Fibroblast of skin of left quadriceps (primary cell): ENCODE measurements around the gene PIGK.
"Not testable (repeated sequence)": the region's sequence is repeated elsewhere in the genome, so short reads cannot be mapped to it uniquely, and the experiment has no call there.

ENCODE experiments used
- DNase-seq, 2 experiments: peaks; one replicate each; pipeline ENCODE4 v3.0.0-alpha.2; 2013; ENCODE audit warnings: low read depth in 2 of 2

Gene PIGK

DNA sequence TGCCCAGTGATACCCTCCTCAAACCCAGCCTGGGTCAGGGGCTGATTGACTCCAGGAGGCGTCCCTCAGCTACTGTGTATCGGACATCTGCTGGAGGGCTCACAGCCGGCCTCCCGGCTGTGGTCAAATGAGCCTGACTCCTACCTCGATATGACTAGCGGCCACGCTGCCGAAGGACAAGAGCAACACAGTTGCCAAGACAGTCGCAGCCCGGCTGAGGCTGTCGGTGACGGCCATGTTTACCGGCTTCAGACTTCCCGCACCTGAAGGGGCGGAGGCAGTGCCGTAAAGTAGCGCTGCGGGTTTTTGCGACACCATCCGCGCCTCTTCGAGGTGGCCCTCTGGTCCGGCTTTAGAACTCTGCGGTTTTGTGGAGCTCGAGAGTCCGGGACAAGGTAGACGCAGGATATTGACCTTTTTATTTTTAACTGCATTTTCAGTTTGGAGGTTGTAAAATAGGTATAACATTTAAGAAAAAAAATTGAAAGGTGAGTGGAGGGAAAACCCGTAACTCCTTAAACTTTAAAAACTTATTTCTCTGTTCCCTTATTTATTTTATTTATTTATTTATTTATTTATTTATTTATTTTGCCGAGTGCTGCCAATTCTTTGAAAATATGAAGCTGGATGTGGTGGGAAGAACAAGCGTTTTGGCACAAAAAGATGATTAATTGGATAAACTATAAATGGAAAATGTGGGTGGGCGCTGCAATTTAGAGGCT lies at the start of gene PIGK:
Gene PIGK (minus strand): TSS at position 265 of the 722 bp plus-strand sequence. CDS start 28 bp downstream, at position 237.
- peak; percentile 56 to 58 for DNase-seq

- no peak for DNase-seq
Measured at GRCh38 chr1:77267035-77267434, 47.8 kb upstream of the PIGK start.

GRCh38 chr1:77265180-77265579 lies 46.0 kb upstream of the PIGK start:
- DNase-seq: no peak

DNA sequence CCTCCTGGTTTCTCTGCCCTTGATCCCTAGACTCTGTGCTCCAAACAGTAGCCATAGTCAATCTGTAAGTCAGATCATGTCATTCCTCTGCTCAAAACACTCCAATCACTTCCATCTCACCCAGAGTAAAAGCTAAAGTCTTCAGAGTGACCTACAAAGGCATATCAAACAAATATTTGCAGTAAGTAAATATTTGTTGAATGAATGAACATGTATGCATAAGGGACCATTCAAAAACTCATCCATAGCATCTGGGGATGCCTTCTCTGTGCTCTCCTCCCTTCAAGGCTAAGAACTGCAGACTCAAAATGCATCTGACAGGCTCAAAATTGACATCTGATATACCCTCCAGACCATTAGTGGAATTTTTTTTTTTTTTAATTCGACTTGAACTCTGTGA lies 44.5 kb upstream of the PIGK start:
- DNase-seq: no peak

- DNase-seq: no peak
Measured at GRCh38 chr1:77253211-77253610, 34.0 kb upstream of the PIGK start.

DNA sequence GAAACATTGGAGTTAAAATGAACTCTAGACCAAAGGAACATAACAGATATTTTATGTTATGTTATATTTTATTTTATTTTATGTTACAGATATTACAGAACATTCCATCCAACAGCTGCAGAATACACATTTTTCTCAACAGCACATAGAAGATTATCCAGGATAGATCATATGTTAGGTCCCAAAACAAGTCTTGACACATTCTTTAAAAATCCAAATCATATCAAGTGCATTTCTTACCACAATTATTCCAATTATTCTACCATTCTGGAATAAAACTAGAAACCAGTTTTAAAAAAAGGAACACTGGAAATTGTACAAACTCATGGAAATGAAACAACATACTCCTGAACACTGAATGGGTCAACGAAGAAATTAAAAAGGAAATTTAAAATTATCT lies 30.9 kb upstream of the PIGK start:
- DNase-seq: no peak

DNA sequence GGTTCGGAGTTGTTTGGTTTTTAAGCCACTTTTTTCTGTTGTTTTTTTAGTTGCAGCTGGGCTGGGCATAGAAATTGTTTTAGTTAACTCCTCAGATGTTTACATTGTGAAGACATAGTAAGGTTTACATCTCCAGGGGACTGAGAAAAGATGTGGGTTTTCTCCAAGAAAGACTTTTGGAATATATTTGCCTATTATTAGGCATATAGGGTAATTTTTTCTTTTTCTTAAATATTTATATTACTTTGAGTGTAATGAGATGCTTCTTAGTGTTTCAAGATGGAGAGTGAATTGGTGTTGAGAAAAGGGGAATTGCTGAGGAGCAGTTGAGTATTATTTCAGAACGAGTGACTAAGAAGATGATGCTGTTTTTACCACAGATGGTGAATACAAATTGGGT lies 26.6 kb upstream of the PIGK start:
- no peak for DNase-seq

- DNase-seq: no peak
Measured at GRCh38 chr1:77239311-77239710, 20.1 kb upstream of the PIGK start.

DNA sequence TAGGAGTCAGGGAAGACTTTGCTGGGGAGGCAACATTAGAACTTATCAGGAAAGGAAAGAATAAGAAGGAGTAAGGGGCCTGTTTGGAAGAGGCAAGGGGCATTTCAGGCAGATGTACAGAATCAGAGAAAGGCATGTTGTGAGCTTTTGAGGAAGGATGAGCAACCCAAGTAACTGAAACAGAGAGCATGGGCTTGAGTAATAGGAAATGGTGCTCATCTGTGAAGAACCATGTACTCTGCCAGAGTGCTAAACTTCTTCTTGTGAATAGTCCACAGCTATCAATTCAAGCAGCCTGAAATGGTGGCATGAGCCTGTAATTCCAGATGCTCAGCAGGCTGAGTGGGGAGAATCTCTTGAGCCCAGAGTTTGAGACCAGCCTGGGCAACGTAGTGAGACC lies 19.2 kb upstream of the PIGK start:
- no peak for DNase-seq

- DNase-seq: no peak
Measured at GRCh38 chr1:77234943-77235342, 15.7 kb upstream of the PIGK start.

- no peak for DNase-seq
Measured at GRCh38 chr1:77234096-77234495, 14.9 kb upstream of the PIGK start.

DNA sequence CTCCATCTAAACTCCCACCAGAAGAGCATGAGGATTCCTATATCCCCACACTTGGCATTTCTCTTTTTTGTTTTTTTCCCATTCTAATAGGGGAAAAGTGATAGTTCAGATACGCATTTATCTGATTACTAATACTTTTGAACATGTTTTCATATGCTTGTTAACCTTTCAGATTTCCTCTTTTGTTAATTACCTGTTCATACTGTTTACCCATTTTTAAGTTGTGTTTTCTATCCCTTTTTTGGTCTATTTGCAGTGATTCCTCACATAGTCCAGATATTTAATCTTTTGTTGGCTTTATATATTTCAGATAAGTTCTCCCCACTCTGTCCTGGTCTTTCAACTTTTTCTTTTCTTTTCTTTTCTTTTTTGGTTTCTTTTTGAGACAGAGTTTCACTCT lies 13.6 kb upstream of the PIGK start:
- DNase-seq: no peak

GRCh38 chr1:77230051-77230450 lies 10.8 kb upstream of the PIGK start:
- DNase-seq: peak in 1 of 2 experiments; percentile 1

DNA sequence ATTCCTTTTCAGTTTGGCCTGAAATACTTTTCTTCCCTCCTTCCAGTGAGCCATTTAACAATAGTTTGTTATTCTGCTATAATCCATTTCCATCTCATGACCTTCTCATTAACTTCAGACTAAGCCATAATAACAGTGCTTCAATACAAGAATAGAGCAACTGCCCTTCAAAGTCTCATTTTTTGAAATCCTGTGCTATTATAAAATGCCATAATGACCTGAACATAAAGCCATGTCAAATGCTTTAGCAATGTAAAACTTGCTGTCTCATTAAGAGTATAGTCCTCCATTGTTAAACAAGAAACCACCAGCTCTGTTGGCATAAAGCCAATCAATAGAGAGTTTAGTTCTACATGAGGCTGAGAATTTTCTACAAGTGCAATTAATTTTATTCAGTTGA lies 9.6 kb upstream of the PIGK start:
- no peak for DNase-seq

DNA sequence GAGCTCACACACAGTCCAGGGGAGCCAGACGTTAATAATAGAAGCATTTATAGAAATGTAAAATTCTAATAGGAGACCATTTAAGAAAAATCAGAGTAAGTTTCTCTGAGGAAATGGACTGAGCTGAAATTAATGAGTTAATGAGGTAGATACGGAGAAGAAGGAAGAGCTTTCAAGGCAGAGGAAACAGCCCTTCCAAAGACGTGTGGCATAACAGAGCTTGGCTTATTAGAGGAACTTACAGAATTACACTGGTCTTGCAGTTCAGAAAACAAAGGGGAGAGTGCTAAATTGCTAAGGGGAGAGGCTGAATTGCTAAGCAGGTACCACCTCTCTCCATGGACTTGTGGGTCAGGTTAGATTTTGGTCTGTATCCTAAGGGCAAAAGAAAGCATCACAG lies 8.2 kb upstream of the PIGK start:
- no peak for DNase-seq

- DNase-seq: no peak
Measured at GRCh38 chr1:77222496-77222895, 3.3 kb upstream of the PIGK start.

- DNase-seq: peak in 1 of 2 experiments; percentile 47
Measured at GRCh38 chr1:77220687-77221463, 1.6 kb upstream of the PIGK start.

- DNase-seq: no peak
Measured at GRCh38 chr1:77218477-77219165, 609 bp downstream of the PIGK start.

- DNase-seq: not testable (repeated sequence)
Measured at GRCh38 chr1:77204043-77204442, 15.2 kb downstream of the PIGK start.

DNA sequence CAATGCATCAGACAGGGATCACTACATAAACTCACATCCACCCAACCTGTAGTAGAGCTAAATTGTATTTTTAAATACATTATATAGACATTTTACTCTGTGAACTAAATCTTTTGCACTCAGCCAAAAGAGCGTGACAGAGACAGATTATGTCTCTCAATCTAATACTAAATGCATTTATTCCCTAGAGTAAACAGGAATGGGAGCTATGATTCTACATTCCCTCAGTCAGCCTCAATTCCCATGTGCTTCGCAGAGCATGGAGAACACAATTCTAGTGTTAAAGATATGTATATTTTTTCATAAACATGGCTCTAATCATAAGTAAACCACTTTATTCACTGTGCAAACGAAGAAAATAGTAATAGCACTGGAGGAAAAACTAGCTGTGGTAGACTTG lies 16.5 kb downstream of the PIGK start:
- DNase-seq: no peak

- DNase-seq: no peak
Measured at GRCh38 chr1:77200806-77201205, 18.4 kb downstream of the PIGK start.

DNA sequence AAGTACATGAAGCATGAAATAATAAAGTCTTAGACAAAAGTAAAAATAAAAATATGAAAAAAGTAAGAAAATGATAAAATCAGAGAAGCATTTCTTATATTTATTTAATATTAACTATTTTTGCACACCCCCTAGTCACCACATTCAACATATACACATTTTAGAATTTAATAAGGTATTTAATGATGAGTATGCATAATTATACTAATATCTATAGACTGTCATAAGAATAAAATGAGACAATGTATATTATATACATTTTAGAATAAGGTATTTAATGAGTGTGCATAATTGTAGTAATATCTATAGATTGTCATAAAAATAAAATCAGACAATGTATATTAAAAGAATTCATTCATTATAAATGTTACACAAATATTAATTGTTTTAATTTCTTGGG lies 18.9 kb downstream of the PIGK start:
- DNase-seq: no peak

DNA sequence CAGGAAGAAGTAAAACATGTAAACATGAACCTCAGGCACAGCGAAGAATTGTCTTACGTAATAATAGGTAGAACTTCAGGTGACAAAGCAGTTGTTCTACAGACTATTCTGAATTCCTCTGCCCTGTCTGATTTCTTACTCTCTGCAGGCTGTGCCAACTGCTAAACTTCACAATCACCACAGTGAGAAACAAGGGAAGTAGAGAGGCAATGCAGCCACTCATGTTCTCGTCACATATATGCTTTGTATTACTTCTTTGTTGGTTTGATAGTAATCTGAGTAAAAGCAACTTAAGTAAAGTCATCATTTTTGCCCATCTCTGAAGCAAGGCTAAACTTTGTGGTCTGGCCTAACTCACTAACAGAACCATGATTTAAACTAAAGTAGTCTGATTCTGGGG lies 21.9 kb downstream of the PIGK start:
- DNase-seq: no peak
